Hepatocyte (in vitro differentiated cells): ENCODE results near the gene EXOC6. TPM values are rescaled to one million over a fixed set of nuclear protein-coding genes. Genes with fewer than 3 reads are reported as not detected.
A peak's percentile ranks its signal among the peaks of the same experiment; 100 is the strongest.

Source experiments
- DNase-seq: peaks from one replicate; pipeline ENCODE4 v3.0.0-alpha.2; 2016; ENCODE audit warnings: low spot score
- H2AFZ ChIP-seq: fragments of 200-600 bp; sonication (generic); 2 replicates; pipeline ENCODE4 v1.6.0; 2016; ENCODE audit warnings: antibody characterized with exemption, mild to moderate bottlenecking
- H3K27ac ChIP-seq: fragments of 200-600 bp; sonication (generic); 2 replicates; pipeline ENCODE4 v1.5.1; 2016; ENCODE audit warnings: mild to moderate bottlenecking
- H3K27me3 ChIP-seq: fragments of 200-600 bp; sonication (generic); 2 replicates; pipeline ENCODE4 v1.6.1; 2016
- H3K36me3 ChIP-seq: fragments of 200-600 bp; sonication (generic); replicated peaks from 2 replicates; pipeline ENCODE4 v1.5.1; 2016; ENCODE audit warnings: low read depth; ENCODE audit not compliant: insufficient read depth
- H3K4me1 ChIP-seq: fragments of 200-600 bp; sonication (generic); 2 replicates; pipeline ENCODE4 v1.5.1; 2016; ENCODE audit warnings: mild to moderate bottlenecking, moderate library complexity; ENCODE audit not compliant: insufficient read depth
- H3K4me2 ChIP-seq: fragments of 200-600 bp; sonication (generic); 2 replicates; pipeline ENCODE4 v1.6.0; 2016
- H3K4me3 ChIP-seq: fragments of 200-600 bp; sonication (generic); 2 replicates; pipeline ENCODE4 v1.5.1; 2016; ENCODE audit warnings: mild to moderate bottlenecking
- H3K79me2 ChIP-seq: fragments of 200-600 bp; sonication (generic); 2 replicates; pipeline ENCODE4 v1.6.0; 2017; ENCODE audit warnings: mild to moderate bottlenecking
- H3K9me2 ChIP-seq: fragments of 200-600 bp; sonication (generic); replicated peaks from 2 replicates; pipeline ENCODE4 v1.6.0; 2017; ENCODE audit warnings: mild to moderate bottlenecking; ENCODE audit not compliant: insufficient read depth
- H3K9me3 ChIP-seq: fragments of 200-600 bp; sonication (generic); 2 replicates; pipeline ENCODE4 v1.5.1; 2016; ENCODE audit warnings: low read depth, mild to moderate bottlenecking
- H4K20me1 ChIP-seq: fragments of 200-600 bp; sonication (generic); 2 replicates; pipeline ENCODE4 v1.6.0; 2016; ENCODE audit warnings: mild to moderate bottlenecking; ENCODE audit not compliant: insufficient read depth, poor library complexity, severe bottlenecking
- EZH2 ChIP-seq: fragments of 200-600 bp; sonication (generic); IDR thresholded peaks from 2 replicates; pipeline ENCODE4 v1.6.1; 2016; ENCODE audit warnings: antibody characterized with exemption, mild to moderate bottlenecking, borderline replicate concordance
- EZH2phosphoT487 ChIP-seq: fragments of 200-600 bp; sonication (generic); IDR thresholded peaks from one replicate; pipeline ENCODE4 v1.6.1; 2018; ENCODE audit warnings: antibody characterized with exemption, mild to moderate bottlenecking, low read depth, moderate library complexity; ENCODE audit not compliant: unreplicated experiment, severe bottlenecking
- WGBS: methylation state at CpG from one replicate; pipeline ENCODE4 v1.1.6; 2016; ENCODE audit warnings: low lambda C conversion rate; ENCODE audit errors: missing lambda C conversion rate; 5-methylcytosine and 5-hydroxymethylcytosine counted together
- polyA plus RNA-seq: library from polyadenylated mRNA; unstranded; fragments of >200 nt; fragmentation: Nextera tagmentation; extraction: Ambion mirVana; gene quantifications from 2 replicates; pipeline ENCODE4 v1.2.1, GENCODE V29; 2016
- small RNA-seq: library from RNA; depleted of rRNA; stranded (forward); fragments of <200 nt; gene quantifications from one replicate; pipeline ENCODE3, GENCODE V24; 2014
- total RNA-seq: library from RNA; depleted of rRNA; stranded (reverse); fragments of >200 nt; gene quantifications from 2 replicates; pipeline ENCODE4 v1.2.3, GENCODE V29; 2014
- TF ChIP-seq, protein P1 (sequence below): fragments of 200-600 bp; sonication (generic); IDR thresholded peaks from 2 replicates; pipeline ENCODE4 v1.5.1; 2016; ENCODE audit warnings: antibody characterized with exemption, mild to moderate bottlenecking; ENCODE audit not compliant: poor library complexity

The EXOC6 gene
- total and polyA plus RNA-seq, 2 experiments from 2014 or later, result 5.8 to 11.7 TPM

DNA sequence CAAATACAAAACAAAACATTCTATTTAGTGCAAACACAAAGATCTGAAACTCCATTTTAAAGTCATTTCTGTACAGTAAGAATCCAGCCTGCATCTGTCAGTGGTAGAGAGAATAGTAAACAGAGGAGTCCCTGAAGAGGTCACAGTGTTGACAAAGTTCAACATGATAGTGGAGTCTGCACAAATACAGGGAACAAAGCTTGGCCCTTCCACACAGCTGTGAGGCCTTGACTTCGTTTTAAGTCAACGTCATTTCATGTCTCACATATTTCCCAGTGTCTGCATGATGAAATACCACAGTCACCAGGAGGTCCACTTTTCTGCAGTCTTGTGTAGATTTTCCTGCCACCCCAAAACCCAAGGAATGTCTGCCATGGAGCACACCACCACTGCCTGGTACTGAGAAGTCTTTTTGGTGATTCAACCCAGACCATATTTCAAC lies 258.3 kb downstream of the EXOC6 start:
- no peak for DNase-seq
- Histone ChIP-seq H3K9me3 (peaks cover 5% of the 10 kb centered on the region), H3K27me3 (no peaks in the 10 kb centered on the region), H3K36me3 (no peaks in the 10 kb centered on the region), H3K27ac (peak overlapping the region; percentile 24), H3K4me1 (no peaks in the 10 kb centered on the region), H3K79me2 (no peaks in the 10 kb centered on the region), H3K4me3 (no peak overlapping the region), H4K20me1 (no peaks in the 10 kb centered on the region), H2AFZ (no peak overlapping the region), H3K9me2 (no peaks in the 10 kb centered on the region), H3K4me2 (no peak overlapping the region)
- no peak for TF ChIP-seq EZH2
- TF ChIP-seq, protein P1, sequence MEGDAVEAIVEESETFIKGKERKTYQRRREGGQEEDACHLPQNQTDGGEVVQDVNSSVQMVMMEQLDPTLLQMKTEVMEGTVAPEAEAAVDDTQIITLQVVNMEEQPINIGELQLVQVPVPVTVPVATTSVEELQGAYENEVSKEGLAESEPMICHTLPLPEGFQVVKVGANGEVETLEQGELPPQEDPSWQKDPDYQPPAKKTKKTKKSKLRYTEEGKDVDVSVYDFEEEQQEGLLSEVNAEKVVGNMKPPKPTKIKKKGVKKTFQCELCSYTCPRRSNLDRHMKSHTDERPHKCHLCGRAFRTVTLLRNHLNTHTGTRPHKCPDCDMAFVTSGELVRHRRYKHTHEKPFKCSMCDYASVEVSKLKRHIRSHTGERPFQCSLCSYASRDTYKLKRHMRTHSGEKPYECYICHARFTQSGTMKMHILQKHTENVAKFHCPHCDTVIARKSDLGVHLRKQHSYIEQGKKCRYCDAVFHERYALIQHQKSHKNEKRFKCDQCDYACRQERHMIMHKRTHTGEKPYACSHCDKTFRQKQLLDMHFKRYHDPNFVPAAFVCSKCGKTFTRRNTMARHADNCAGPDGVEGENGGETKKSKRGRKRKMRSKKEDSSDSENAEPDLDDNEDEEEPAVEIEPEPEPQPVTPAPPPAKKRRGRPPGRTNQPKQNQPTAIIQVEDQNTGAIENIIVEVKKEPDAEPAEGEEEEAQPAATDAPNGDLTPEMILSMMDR, result no peak
- no peak for TF ChIP-seq EZH2phosphoT487
- 45% methylated on average over 2 of the region's 2 CpGs for WGBS

Small RNA genes lying within 50 kb of the gene (small RNA-seq; reads per million reads assigned to genes)
- gene AL392103.1, result not detected

Other genes starting within 250 kb of the EXOC6 start
- gene HHEX, start 158.6 kb upstream of the EXOC6 start, total RNA-seq, result 13.0 and 15.1 TPM in 2 replicates
- gene HHEX, start 158.6 kb upstream of the EXOC6 start, polyA plus RNA-seq, result 14.2 and 18.4 TPM in 2 replicates
- gene CYP26C1, start 212.3 kb downstream of the EXOC6 start, total RNA-seq, result not detected in 2 replicates
- 0.06 and 0.18 TPM in 2 replicates for gene CYP26C1, start 212.3 kb downstream of the EXOC6 start, polyA plus RNA-seq
- 0.40 and 0.80 TPM in 2 replicates for gene CYP26A1, start 225.4 kb downstream of the EXOC6 start, total RNA-seq
- gene CYP26A1, start 225.4 kb downstream of the EXOC6 start, polyA plus RNA-seq, result 0.69 TPM in 1 of 2 replicates, not detected in the other